Endothelial cell of umbilical vein (primary cell): Measurements from ENCODE around the gene SLC39A11.

Source experiments
- CTCF ChIP-seq, 2 donors: IDR thresholded peaks; 1 replicate in 1 of 2; 2 replicates in 1 of 2; pipeline ENCODE4 v1.5.1; 2011; ENCODE audit warnings: low read length in 2 of 2, mild to moderate bottlenecking in 2 of 2, moderate library complexity in 2 of 2, control low read depth in 1 of 2, inconsistent platforms in 1 of 2, low read depth in 1 of 2; ENCODE audit not compliant: insufficient read depth in 1 of 2; ENCODE audit errors: extremely low read depth in 1 of 2
- EZH2 ChIP-seq: IDR thresholded peaks from 2 replicates; pipeline ENCODE4 v1.6.1; 2012; ENCODE audit warnings: borderline replicate concordance, low read depth, mild to moderate bottlenecking, moderate library complexity, low read length, inconsistent platforms; ENCODE audit not compliant: severe bottlenecking
- FOS ChIP-seq: IDR thresholded peaks from 2 replicates; pipeline ENCODE4 v1.6.1; 2011; ENCODE audit warnings: mild to moderate bottlenecking, low read length, moderate library complexity, borderline replicate concordance; ENCODE audit not compliant: insufficient read depth
- JUN ChIP-seq: IDR thresholded peaks from 2 replicates; pipeline ENCODE4 v1.6.1; 2011; ENCODE audit warnings: borderline replicate concordance, low read depth; ENCODE audit not compliant: insufficient read length, insufficient read depth
- MYC ChIP-seq: IDR thresholded peaks from one replicate; pipeline ENCODE4 v1.6.1; 2011; ENCODE audit warnings: mild to moderate bottlenecking, low read depth, low read length
- POLR2A ChIP-seq: IDR thresholded peaks from 2 replicates; pipeline ENCODE4 v1.6.1; 2012; ENCODE audit warnings: low read depth, mild to moderate bottlenecking, control low read depth, low read length
- POLR2AphosphoS5 ChIP-seq: IDR thresholded peaks from 2 replicates; pipeline ENCODE4 v1.6.1; 2012; ENCODE audit warnings: low read depth, mild to moderate bottlenecking, control low read depth, low read length, moderate library complexity; ENCODE audit not compliant: insufficient read depth

GRCh38 chr17:72613396-72613795 lies 479.1 kb downstream of the SLC39A11 start:
- TF ChIP-seq FOS (no peak), CTCF (IDR thresholded peaks at IDR 0.05; ENCODE audit: extremely low read depth in 1 of 2, insufficient read depth in 1 of 2, low read depth in 1 of 2, low read length in 2 of 2) (no peak), JUN (no peak), POLR2AphosphoS5 (no peak), POLR2A (no peak), EZH2 (no peak), MYC (no peak)
